ENCODE results near the gene AASDHPPT.
A peak's percentile ranks its signal among the peaks of the same experiment; 100 is the strongest.
"Not testable (repeated sequence)": the region's sequence is repeated elsewhere in the genome, so short reads cannot be mapped to it uniquely, and the experiment has no call there.

Gene AASDHPPT

GRCh38 chr11:106077609-106078455 is at the start of gene AASDHPPT:
Gene AASDHPPT, plus strand, starts transcription at chr11:106077662. Its CDS starts 49 bp downstream, at chr11:106077711.
- DNase-seq: no peak

DNA sequence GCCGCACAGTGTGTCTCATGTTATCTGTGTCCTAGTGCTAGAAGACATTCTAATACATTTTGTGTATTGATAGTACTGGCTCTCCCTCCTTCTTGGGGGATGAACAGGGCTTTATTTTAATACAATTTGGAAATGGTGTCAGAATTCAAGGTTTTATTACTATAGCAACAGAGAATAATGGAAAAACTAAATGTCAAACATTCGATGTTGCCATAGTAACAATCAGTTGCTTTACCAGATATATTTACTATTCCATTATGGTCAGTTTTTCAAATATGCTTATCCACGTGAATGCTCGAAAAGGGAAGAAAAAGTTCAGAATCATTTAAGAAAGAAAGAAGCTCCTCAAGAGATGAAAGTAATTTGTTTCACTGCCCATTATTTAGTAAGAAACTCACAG is 46.9 kb upstream of the AASDHPPT start:
- no peak for DNase-seq

DNA sequence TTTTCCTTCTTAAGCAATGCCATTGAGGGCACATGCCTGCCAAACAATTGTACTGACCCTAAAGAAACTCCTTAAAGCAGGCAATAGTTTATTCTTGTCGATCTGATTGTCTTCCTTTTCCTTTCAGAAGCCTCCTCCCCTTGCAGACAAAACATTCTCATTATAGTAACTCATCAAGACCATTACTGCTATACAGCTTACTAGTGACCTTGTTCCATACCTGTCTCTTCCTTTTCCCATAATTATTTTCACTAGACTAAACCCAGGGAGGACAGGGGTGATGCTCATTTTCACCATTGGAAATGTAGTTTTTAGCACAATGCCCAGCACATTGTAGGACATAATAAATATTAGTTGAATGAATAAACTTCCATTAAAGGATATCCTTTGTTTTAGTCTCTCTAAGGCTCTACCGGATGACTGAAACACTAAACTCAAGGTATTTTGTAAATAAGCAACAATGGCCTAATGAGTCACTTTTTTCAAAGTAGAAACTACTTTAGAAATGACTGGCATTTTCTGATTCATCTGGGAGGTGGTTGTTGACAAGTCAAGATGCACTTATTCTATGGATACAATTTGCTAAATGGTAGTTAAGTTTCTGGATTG is 46.2 kb upstream of the AASDHPPT start:
- DNase-seq: no peak

GRCh38 chr11:106031936-106032335 is 45.5 kb upstream of the AASDHPPT start:
- no peak for DNase-seq

DNA sequence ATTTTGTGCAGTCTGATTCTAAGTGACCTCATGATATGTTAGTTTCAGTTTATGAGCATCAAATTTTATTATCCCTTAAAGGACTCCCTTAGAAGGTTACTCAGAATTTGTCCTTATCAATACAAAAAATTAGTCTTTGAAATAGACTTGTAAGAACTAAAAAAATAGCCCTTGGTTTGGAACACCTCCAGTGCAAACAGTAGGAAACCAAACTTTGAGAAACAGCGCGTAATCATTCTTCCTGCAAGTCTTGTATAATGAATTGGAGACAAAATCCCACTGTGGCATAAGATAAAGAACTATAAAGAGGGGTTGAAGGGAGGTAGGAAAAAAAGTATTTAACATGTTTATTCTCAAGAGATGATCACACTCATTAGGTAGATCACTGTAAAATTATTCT is 44.6 kb upstream of the AASDHPPT start:
- DNase-seq: no peak

DNA sequence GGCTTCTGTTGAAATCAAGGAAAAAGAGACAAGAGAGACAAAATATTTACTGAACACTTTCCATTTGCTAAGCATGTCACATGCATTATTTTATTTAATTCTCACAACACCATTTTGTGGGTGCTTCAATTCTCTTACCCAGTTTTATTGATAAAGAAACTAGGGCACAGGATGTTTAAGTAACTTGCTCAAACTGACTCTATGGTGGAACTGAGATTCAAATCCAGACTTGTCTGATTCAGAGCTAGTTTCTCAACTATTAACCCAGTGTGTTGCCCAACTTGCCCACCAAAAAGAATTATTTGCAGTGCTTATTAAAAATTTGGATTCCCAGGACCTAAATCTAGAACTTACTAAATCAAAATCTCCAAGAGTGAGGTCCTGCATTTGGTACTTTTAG is 33.9 kb upstream of the AASDHPPT start:
- no peak for DNase-seq

DNA sequence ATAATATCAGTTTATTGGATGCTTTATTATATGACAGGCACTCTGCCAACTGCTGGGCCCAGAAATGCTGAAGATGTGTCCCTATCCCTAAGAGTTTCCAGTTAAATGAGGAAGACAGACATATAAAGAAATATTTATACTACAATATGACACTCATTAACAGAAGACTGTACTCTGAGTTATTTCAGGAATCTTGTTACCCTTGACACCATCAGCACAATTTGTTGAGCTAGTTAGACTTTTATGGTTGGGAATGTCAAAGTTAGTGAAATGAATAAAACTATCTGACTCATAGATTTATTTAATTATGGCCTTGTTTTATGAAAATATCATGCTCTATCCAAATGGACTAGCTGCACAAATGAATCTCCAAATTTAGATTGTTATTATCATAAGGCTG is 29.8 kb upstream of the AASDHPPT start:
- no peak for DNase-seq

DNA sequence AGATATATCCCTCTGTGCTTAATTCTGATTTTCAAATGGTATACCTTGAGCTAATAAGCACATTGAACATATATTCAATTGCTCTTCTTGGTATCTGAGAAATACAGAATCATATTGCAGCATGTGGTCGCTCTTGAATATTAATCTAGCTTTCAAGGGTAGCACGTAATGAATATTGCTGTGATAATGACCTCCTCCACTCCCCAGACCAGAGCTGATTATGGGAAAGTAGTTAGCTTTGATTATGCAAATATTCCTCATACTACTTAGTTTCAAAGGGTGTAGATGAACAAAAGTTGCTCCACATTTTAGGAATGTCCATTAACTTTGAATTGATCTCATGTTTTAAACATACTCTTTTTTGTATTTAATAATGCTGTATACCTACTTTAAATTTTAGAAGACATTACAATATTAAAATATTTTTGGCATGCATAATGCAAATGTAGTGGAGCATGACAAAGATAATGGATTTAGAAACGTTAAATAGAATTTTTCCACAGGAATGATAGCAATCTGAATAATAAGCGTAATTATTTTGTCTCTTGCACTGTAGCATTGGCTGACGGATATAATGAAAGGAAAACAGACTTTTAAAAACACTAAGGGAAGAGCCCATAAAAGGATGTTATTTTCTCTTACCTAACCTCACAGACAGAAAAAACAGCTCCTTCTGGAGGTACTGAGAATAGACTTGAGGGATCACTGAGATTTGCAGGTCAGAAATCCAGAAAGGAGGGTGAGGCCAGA is 27.6 kb upstream of the AASDHPPT start:
- no peak for DNase-seq

DNA sequence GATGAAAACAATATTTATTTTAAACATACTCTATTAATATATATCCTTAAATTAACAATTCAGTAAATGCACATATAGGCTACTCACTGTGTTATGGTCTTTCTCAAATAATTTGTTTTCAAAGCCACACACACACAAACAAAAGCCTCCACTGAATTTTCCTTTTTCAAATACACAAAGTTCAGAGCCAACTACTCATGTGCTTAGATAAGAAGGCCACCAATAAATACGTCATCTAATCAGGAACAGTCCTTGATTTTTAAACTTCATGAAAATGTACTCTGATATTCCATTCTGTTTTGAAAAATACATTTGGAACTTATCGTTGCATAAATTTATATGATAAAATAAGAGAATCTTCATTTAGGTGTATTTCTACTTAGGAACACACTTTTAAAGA is 26.4 kb upstream of the AASDHPPT start:
- no peak for DNase-seq

GRCh38 chr11:106058377-106058776 is 19.1 kb upstream of the AASDHPPT start:
- not testable (repeated sequence) for DNase-seq

- DNase-seq: no peak
Observed at GRCh38 chr11:106059617-106060016, 17.8 kb upstream of the AASDHPPT start.

DNA sequence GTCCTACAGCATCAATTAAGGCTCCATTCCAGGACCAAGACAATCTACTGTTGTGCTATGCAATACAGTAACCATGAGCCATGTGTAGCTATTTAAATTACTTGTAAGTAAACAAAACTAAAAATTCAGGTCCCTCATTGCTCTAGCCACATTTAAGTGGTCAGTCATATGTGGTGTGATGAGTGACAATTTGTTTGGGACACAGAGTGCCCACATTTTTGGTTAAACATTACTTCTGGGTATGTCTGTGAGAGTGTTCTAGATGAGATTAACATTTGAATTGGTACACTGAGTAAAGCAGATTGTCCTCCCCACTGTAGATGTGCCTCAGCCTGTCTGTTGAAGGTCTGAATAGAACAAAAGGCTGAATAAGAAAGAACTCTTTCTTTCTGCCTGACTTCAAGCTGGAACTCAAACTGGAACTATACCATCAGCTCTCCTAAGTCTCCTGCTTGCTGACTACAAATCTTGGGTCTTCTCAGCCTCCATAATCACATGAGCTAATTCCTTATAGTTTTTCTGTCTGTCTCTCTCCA is 16.1 kb upstream of the AASDHPPT start:
- no peak for DNase-seq

DNA sequence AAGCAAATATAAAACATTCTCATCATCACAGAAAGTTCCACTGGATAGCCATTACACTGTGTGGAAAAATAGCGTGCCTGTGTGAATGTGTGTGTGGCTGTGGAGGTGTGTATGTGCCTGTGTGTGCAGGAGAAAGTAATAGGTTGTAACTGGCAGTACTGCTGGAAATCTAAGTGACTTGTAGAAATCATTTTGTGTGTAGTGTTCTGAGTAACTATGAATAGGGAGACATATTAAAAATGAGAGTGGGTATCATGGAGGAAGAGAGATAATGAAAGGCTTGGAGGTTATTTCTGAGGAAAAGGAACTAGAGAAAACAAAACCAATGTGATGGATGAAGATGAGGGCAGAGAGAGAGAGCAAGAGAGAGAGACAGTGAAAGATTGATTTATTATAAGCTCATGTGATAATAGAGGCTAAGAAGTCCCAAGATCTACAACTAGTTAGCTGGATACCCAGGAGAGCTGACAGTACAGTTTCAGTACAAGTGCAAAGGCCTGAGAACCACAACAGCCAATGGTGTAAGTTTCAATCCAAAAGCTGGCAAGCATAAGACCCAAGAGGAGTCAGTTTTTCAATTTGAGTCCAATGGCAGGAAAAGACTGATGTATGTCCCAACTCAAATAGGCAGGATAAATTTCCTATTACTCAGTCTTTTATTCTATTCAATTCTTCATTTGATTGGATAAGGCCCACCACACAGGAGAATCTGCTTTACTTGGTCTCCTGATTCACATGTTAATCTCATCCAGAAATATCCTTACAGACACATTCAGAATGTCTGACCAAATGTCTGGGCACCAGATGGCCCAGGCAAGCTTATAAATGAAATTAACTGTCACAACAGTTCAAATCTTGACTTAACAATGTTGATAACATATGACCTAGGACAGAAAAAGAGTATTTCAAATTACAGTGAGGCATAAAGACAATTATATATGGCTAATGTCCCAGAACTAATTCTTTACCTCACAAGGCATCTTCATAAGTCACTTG is 15.2 kb upstream of the AASDHPPT start:
- no peak for DNase-seq

DNA sequence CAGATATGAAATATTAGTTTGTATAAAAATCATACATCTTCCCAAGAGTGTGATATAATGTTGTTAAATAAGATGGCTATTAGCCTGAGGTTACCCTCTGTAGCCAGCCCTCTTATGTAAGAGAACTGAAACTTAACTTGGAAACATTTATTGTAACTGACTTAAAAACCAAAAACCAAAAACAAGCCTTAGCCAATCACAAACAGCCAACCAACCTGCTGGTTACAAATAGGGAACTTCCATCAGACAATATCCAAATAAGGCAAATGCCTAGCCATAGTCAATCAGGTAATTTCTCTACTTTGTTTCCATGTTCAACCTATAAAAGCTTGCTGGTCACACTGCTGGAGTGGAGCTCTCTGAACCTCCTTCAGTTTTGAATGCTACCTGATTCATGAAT is 14.5 kb upstream of the AASDHPPT start:
- no peak for DNase-seq

- DNase-seq: no peak
Observed at GRCh38 chr11:106070606-106071005, 6.9 kb upstream of the AASDHPPT start.

- DNase-seq: no peak
Observed at GRCh38 chr11:106072804-106073203, 4.7 kb upstream of the AASDHPPT start.

GRCh38 chr11:106076171-106076918 is 1.1 kb upstream of the AASDHPPT start:
- DNase-seq: no peak

- peak; percentile 96 for DNase-seq
Observed at GRCh38 chr11:106076919-106077608, 398 bp upstream of the AASDHPPT start, which contains the start of gene KBTBD3. Gene KBTBD3, minus strand, starts transcription at chr11:106077347. Its CDS starts 18,250 bp downstream, at chr11:106059097.

- no peak for DNase-seq
Observed at GRCh38 chr11:106082096-106082495, 4.6 kb downstream of the AASDHPPT start.

DNA sequence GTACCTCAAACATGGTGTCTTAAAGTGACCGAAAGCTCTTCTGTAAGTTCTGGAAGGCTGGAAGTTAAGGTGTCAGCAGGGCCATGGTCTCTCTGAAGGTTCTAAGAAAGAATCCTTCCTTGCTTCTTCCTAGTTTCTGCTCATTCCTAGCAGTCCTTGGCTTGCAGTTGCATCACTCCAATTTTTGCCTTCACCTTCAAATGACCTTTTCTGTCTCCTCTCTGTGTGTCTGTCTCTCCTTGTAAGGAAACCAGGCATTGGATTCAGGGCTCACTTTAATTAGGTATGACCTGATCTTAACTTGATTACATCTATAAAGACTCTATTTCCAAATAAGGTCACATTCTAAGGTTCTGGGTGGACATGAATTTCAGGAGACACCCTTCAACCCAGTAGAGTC is 8.7 kb downstream of the AASDHPPT start:
- no peak for DNase-seq

DNA sequence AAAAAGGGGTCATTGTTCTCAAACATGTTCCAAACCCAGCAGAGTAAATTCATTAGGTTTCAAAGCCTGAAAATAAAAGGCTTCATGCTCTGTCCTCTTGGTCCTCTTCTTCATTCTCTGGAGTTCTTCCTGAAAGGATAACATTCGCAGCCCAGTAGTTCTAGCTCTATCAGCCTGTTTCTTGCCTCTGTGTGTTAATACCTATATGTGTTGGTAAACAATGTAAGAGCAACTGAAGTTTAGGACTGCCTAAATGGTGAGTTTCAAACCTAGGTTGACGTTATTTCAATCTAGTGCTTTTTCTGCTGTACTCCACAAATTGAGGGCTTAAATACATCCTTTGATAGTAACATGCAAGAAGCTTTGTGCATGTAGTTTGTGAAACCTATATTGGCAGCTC is 9.4 kb downstream of the AASDHPPT start:
- no peak for DNase-seq

Data from activated T-cell treated with anti-CD3 and anti-CD28 coated beads for 4 hours (primary cell).